HL-60 (cell line): ENCODE measurements around the gene SSTR5.

Experiments used
- DNase-seq, 2 experiments: peaks; one replicate each; pipeline ENCODE4 v3.0.0-alpha.2; 2010 to 2020; ENCODE audit warnings: low read depth in 1 of 2, low spot score in 1 of 2
- H3K27ac ChIP-seq: fragments of 250-450 bp; sonication (Bioruptor Pico); replicated peaks from 2 replicates; pipeline ENCODE4 v1.5.1; 2020; ENCODE audit warnings: mild to moderate bottlenecking, moderate library complexity
- H3K27me3 ChIP-seq: fragments of 250-450 bp; sonication (Bioruptor Pico); 2 replicates; pipeline ENCODE4 v1.5.1; 2021; ENCODE audit warnings: mild to moderate bottlenecking, moderate library complexity; ENCODE audit not compliant: insufficient read depth, poor library complexity, severe bottlenecking
- H3K4me3 ChIP-seq: replicated peaks from 2 replicates; pipeline ENCODE4 v1.5.1; 2011; ENCODE audit warnings: mild to moderate bottlenecking, control low read depth, low read length; ENCODE audit not compliant: insufficient read depth
- CTCF ChIP-seq: IDR thresholded peaks from one replicate; pipeline ENCODE4 v1.5.1; 2011; ENCODE audit warnings: low read length, control low read depth, inconsistent platforms; ENCODE audit not compliant: insufficient read depth
- GABPA ChIP-seq: IDR thresholded peaks from 2 replicates; pipeline ENCODE4 v1.6.1; 2012; ENCODE audit warnings: low read depth
- POLR2AphosphoS5 ChIP-seq: IDR thresholded peaks from 2 replicates; pipeline ENCODE4 v1.6.1; 2012; ENCODE audit warnings: low read depth
- REST ChIP-seq: IDR thresholded peaks from 2 replicates; pipeline ENCODE4 v1.6.1; 2012; ENCODE audit warnings: low read depth; ENCODE audit not compliant: insufficient replicate concordance
- SPI1 ChIP-seq: IDR thresholded peaks from 2 replicates; pipeline ENCODE4 v1.6.1; 2012; ENCODE audit warnings: low read depth, mild to moderate bottlenecking, borderline replicate concordance

SSTR5 gene

DNA sequence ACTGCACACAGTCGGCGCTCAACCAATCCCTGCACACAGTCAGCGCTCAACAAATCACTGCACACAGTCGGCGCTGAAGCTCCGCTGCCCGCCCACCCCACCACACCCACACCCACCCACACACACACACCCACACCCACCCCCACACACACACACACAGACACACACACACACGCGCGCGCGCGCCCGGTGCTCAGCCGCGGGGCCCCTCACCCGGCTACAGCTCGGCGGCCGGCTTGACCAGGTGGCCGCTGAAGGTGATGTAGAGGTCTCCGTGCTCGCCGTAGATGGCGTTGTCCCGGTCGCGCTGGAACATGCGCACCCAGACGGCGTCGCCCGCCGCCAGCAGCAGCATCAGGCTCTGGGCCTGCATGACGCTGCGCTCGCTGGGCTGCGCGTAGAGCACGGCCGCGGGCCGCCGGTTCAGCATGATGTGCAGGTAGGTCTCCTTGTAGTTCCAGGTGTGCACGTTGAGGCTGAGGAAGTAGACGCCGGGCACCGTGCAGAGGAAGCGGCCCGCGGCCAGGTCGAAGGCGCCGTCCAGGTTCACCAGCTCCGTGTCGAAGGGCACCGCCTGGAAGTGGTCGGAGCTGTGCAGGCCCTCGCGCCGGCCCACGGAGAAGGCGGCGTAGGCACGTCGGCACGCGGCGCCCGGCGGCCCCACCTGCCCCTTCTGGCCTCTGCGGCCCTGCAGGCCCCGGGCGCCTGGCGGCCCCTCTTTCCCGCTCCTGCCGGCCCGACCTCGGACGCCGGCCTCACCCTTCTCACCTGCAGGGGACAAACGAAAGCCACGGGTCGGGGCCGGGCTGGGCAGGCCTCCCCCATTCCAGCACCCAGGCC lies 21.0 kb downstream of the SSTR5 start:
- Histone ChIP-seq H3K4me3 (no peak overlapping the region), H3K27ac (no peak overlapping the region), H3K27me3 (peaks cover 27% of the 10 kb centered on the region)
- DNase-seq: no peak
- no peak for TF ChIP-seq POLR2AphosphoS5
- TF ChIP-seq GABPA: no peak
- no peak for TF ChIP-seq REST
- no peak for TF ChIP-seq CTCF
- TF ChIP-seq SPI1: no peak

DNA sequence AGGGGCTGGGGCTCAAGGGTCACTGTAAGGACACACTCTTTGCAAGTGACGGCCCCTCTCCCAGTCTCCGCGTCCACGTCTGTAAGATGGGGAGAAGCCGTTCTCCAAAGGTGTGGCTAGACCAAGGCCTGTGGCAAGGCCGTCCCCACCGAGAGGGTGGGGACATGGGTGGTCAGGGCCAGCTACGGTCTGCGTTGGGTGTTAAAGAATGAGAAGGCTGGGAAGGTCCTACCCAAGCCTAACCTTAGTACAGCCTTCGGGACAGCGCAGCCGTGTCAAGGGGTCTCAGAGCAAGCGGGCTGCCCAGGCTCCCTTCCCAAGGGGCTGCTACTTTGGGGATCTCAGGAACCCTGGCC lies 21.6 kb downstream of the SSTR5 start:
- DNase-seq: no peak
- H3K4me3 ChIP-seq: no peak overlapping the region
- H3K27ac ChIP-seq: no peak overlapping the region
- TF ChIP-seq POLR2AphosphoS5: no peak
- no peak for TF ChIP-seq REST
- no peak for TF ChIP-seq SPI1
- H3K27me3 ChIP-seq: peaks cover 32% of the 10 kb centered on the region

- no peak overlapping the region for H3K27ac ChIP-seq
- no peak overlapping the region for H3K4me3 ChIP-seq
- no peak for TF ChIP-seq REST
- TF ChIP-seq GABPA: no peak
- TF ChIP-seq POLR2AphosphoS5: no peak
- no peak for TF ChIP-seq SPI1
- no peak for TF ChIP-seq CTCF
- peaks cover 40% of the 10 kb centered on the region for H3K27me3 ChIP-seq
- DNase-seq: no peak
Observed at GRCh38 chr16:1094601-1095449, 22.3 kb downstream of the SSTR5 start.
